ENCODE data around the gene PARD3.

The PARD3 gene

DNA sequence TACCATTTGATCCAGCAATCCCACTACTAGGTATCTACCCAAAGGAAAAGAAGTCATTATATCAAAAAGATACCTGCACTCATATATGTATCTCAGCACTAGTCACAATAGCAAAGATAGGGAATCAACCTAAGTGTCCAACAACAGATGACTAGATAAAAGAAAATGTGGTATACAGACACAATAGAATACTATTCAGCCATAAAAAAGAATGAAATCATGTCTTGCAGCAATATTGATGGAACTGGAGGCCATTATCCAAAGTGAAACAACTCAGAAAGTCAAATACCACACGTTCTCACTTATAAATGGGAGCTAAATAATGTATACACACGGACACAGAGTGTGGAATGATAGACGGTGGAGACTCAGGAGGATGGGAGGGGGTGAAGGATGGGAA lies 146.0 kb downstream of the PARD3 start:
- no peak for DNase-seq (ENCODE audit: low read depth in 2 of 2)
- H3K4me3 ChIP-seq (replicated peaks in 1 of 2; ENCODE audit: low read depth in 2 of 2, low read length in 2 of 2), result no peak overlapping the region
- no peak for TF ChIP-seq CTCF (IDR thresholded peaks at IDR 0.05; ENCODE audit: low read depth, low read length)

DNA sequence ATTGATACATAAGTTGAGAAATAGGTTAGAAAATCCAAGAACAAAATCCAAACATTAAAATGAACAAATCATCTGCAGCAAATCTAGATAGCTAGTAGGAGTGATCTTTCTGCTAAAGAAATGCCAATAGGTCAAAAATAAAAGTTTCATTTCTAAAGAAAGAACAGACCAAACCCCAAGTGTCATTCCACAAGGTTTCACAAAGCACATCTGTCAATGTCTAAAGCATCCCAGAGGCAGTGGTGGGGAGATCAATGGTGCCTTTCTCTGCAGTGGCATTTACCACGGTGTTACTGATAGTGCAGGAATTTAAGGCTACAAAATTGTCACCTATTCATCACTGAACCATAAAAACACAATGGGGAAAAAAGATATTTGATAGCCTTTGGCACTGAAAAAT lies 147.9 kb downstream of the PARD3 start:
- DNase-seq (ENCODE audit: low read depth in 2 of 2), result no peak
- H3K4me3 ChIP-seq (replicated peaks in 1 of 2; ENCODE audit: low read depth in 2 of 2, low read length in 2 of 2), result no peak overlapping the region
- TF ChIP-seq CTCF (IDR thresholded peaks at IDR 0.05; ENCODE audit: low read depth, low read length), result no peak

GRCh38 chr10:34666008-34666704 lies 148.9 kb downstream of the PARD3 start:
- peak; percentile 96 to 97 for DNase-seq (ENCODE audit: low read depth in 2 of 2)
- H3K4me3 ChIP-seq (replicated peaks in 1 of 2; ENCODE audit: low read depth in 2 of 2, low read length in 2 of 2), result no peak overlapping the region
- peak; percentile 61 for TF ChIP-seq CTCF (IDR thresholded peaks at IDR 0.05; ENCODE audit: low read depth, low read length)

DNA sequence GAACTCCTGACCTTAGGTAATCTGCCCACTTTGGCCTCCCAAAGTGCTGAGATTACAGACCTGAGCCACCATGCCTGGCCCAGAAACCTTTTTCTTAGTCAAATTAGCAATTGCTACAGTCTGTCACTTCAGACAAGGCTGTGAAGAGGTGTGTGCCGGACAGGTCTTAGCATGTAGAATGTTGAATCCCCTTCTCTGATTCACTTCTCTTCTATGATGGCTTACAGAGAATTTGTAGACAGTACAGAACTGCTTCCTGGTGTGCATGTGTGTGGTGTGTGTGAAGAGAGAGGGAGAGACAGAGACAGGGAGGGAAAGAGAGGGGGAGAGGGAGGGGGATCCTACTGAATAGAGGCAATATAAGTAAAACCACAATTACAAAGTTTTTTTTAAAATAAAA lies 150.4 kb downstream of the PARD3 start:
- DNase-seq (ENCODE audit: low read depth in 2 of 2), result no peak
- no peak for TF ChIP-seq CTCF (IDR thresholded peaks at IDR 0.05; ENCODE audit: low read depth, low read length)
- no peak overlapping the region for H3K4me3 ChIP-seq (replicated peaks in 1 of 2; ENCODE audit: low read depth in 2 of 2, low read length in 2 of 2)

GRCh38 chr10:34661580-34661979 lies 153.5 kb downstream of the PARD3 start:
- no peak for DNase-seq (ENCODE audit: low read depth in 2 of 2)
- H3K4me3 ChIP-seq (replicated peaks in 1 of 2; ENCODE audit: low read depth in 2 of 2, low read length in 2 of 2), result no peak overlapping the region
- TF ChIP-seq CTCF (IDR thresholded peaks at IDR 0.05; ENCODE audit: low read depth, low read length), result no peak

DNA sequence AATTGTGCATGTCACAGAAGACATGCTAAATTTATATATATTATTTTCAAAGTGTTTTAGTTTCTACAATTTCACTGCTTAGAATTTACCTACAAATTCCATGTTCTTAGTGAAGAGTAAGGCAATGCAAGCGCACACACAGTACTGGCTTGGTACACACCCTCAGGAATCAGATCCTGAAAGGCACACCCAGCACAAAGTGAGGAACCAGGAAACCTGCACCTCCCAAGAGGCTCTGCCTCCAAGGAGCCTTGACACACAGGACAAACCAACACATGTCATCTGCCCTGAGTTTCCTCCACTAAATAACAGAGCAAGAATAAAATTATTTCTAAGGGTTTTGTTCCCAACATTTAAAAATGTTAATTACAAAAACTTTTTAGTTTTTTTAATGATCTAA lies 156.2 kb downstream of the PARD3 start:
- no peak for DNase-seq (ENCODE audit: low read depth in 2 of 2)
- H3K4me3 ChIP-seq (replicated peaks in 1 of 2; ENCODE audit: low read depth in 2 of 2, low read length in 2 of 2), result no peak overlapping the region
- TF ChIP-seq CTCF (IDR thresholded peaks at IDR 0.05; ENCODE audit: low read depth, low read length), result no peak

GRCh38 chr10:34656661-34657060 lies 158.4 kb downstream of the PARD3 start:
- no peak for TF ChIP-seq CTCF (IDR thresholded peaks at IDR 0.05; ENCODE audit: low read depth, low read length)
- no peak for DNase-seq (ENCODE audit: low read depth in 2 of 2)

More at GRCh38 chr10:34656661-34657060, 158.4 kb downstream of the PARD3 start:
- H3K4me3 ChIP-seq (replicated peaks in 1 of 2; ENCODE audit: low read depth in 2 of 2, low read length in 2 of 2), result no peak overlapping the region
